Activated B cell treated with CpG ODN at 0.5 μM for 24 hours (primary cell): ENCODE results near the gene LIPA. TPM values are rescaled to one million over a fixed set of nuclear protein-coding genes. Genes with fewer than 3 reads are reported as not detected.
"Not testable (repeated sequence)": the region's sequence is repeated elsewhere in the genome, so short reads cannot be mapped to it uniquely, and the experiment has no call there.

Experiments used
- ATAC-seq: fragments of 200-7000 bp; cut with Tn5 transposase; one replicate; pipeline ENCODE4 v1.10.0; 2021; ENCODE audit warnings: low read depth, mild to moderate bottlenecking, moderate library complexity
- CTCF ChIA-PET: fragments of 350-600 bp; sonication (Branson Sonifier 250); formaldehyde crosslinking; loops from one replicate; lab custom pipeline; 2021; ENCODE audit warnings: antibody characterized with exemption; lab: Charles Lee
- POLR2A ChIA-PET: fragments of 350-600 bp; sonication (Branson Sonifier 250); formaldehyde crosslinking; loops from one replicate; lab custom pipeline; 2021; ENCODE audit warnings: antibody characterized with exemption; lab: Charles Lee
- DNase-seq: peaks from one replicate; pipeline ENCODE4 v3.0.0; 2022
- H3K27ac Mint-ChIP-seq: one replicate; pipeline ENCODE4 v1.8.0; 2020; ENCODE audit warnings: mixed read lengths
- H3K27me3 Mint-ChIP-seq: one replicate; pipeline ENCODE4 v1.8.0; 2021; ENCODE audit warnings: mixed read lengths
- H3K36me3 Mint-ChIP-seq: one replicate; pipeline ENCODE4 v1.8.0; 2021; ENCODE audit warnings: low read depth, mixed read lengths
- H3K4me1 Mint-ChIP-seq: one replicate; pipeline ENCODE4 v1.8.0; 2021; ENCODE audit warnings: mixed read lengths
- H3K4me3 Mint-ChIP-seq: one replicate; pipeline ENCODE4 v1.8.0; 2020; ENCODE audit warnings: mild to moderate bottlenecking, mixed read lengths
- H3K9me3 Mint-ChIP-seq: one replicate; pipeline ENCODE4 v1.8.0; 2020; ENCODE audit warnings: mixed read lengths
- intact Hi-C: fragments of 100-400 bp; cut with micrococcal nuclease; formaldehyde crosslinking; loops from one replicate; pipeline ENCODE4 v1.15.1; 2024
- total RNA-seq: library from RNA; stranded (reverse); gene quantifications from 2 replicates; pipeline ENCODE4 v1.2.3, GENCODE V29; 2022
- TF ChIP-seq, protein P1 (sequence below): fragments of 200-600 bp; IDR thresholded peaks from one replicate; pipeline ENCODE4 v1.8.0; 2022; ENCODE audit warnings: antibody characterized with exemption, mild to moderate bottlenecking

The LIPA gene
- total RNA-seq, 1 donor from 2014 or later, result 32.8 TPM

DNA sequence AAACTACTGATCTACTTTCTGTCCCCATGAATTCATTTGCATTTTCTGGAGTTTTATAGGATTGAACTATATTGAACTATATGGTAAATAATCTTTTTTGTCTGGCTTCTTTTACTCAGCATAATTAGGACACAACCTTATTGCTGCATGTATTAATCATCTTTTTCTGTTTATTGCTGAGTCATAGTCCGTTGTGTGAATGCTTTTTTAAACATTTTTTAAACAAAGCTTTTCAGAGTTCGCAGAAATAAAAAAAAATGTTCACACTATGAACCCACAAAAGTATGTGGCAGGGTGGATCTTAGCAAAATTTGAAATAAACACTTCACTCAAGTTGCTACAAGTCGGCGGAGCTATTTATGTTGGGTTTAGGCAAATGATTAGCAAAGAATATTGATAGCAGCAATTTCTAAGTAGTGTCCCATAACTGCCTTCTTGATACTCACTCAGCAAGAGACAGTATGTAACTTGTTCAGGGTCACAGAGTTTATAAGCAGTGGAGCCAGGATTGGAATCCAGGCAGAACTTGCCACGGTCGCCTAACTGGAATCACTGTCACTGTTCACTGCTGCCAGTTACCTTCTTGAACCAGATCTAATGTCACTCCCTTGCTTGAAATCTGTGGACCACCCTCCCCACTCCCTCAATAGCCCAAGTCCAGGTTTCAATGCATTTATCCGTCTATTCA is 50.1 kb downstream of the LIPA start:
- intact Hi-C loops, result no loop called here
- POLR2A ChIA-PET, result no interaction called here
- Mint-ChIP-seq H3K36me3 (no peaks in the 10 kb centered on the region), H3K27ac (no peak overlapping the region), H3K27me3 (peaks cover 7% of the 10 kb centered on the region), H3K4me1 (peaks cover 3% of the 10 kb centered on the region), H3K4me3 (no peak overlapping the region), H3K9me3 (no peaks in the 10 kb centered on the region)
- DNase-seq, result no peak
- TF ChIP-seq, protein P1, sequence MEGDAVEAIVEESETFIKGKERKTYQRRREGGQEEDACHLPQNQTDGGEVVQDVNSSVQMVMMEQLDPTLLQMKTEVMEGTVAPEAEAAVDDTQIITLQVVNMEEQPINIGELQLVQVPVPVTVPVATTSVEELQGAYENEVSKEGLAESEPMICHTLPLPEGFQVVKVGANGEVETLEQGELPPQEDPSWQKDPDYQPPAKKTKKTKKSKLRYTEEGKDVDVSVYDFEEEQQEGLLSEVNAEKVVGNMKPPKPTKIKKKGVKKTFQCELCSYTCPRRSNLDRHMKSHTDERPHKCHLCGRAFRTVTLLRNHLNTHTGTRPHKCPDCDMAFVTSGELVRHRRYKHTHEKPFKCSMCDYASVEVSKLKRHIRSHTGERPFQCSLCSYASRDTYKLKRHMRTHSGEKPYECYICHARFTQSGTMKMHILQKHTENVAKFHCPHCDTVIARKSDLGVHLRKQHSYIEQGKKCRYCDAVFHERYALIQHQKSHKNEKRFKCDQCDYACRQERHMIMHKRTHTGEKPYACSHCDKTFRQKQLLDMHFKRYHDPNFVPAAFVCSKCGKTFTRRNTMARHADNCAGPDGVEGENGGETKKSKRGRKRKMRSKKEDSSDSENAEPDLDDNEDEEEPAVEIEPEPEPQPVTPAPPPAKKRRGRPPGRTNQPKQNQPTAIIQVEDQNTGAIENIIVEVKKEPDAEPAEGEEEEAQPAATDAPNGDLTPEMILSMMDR, result no peak
- CTCF ChIA-PET, result interaction anchor here (0.6 to 1.5 kb wide), 3 partner anchors 16 to 267 kb away, joined by 3 to 4 read pairs (median 4); no protein-coding TSS in a partner anchor
- ATAC-seq, result no peak

DNA sequence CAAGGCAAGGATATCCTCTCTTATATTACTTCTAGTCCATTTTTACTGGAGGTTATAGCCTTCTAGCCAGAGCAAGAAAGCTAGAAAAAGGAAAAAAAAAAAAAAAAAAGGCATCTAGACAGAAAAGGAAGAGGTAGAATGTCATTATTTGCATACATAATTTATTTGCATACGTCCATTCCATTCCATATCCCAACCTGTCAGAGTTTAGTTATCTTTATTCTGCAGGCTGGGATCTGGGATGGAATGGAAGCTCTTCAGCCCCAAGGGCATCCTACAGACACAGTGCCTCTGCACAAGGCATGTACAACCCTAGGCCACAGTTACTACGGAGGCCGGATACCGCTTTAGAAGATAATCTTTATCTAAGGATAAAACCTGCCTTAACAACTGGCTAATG is 54.1 kb downstream of the LIPA start:
- ATAC-seq, result no peak
- intact Hi-C loops, result no loop called here

DNA sequence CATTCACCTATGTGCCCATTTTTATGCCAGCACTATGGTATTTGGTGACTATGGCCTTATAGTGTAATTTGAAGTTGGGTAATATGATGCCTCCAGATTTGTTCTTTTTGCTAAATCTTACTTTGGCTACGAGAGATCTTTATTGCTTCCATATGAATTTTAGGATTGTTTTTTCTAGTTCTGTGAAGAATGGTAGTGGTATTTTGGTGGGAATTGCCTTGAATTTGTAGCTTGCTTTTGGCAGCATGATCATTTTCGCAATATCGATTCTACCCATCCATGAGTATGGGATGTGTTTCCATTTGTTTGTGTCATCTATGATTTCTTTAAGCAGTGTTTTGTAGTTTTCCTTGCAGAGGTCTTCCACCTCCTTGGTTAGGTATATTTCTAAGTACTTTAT is 60.3 kb downstream of the LIPA start:
- POLR2A ChIA-PET, intact Hi-C loops, H3K27ac Mint-ChIP-seq, H3K4me1 Mint-ChIP-seq, ATAC-seq, H3K36me3 Mint-ChIP-seq, DNase-seq, H3K4me3 Mint-ChIP-seq, CTCF ChIA-PET, H3K9me3 Mint-ChIP-seq: not testable (repeated sequence)
- peaks cover 16% of the 10 kb centered on the region for H3K27me3 Mint-ChIP-seq

More for the DNA sequence above, 54.1 kb downstream of the LIPA start:
- peaks cover 7% of the 10 kb centered on the region for H3K27me3 Mint-ChIP-seq
- H3K9me3 Mint-ChIP-seq, result no peaks in the 10 kb centered on the region
- CTCF ChIA-PET, result interaction anchor here (1.0 kb wide), 1 partner anchor 168 kb away, joined by 3 read pairs; no protein-coding TSS in a partner anchor
- no peak for DNase-seq
- H3K36me3 Mint-ChIP-seq, result no peaks in the 10 kb centered on the region
- POLR2A ChIA-PET, result interaction anchor here (0.6 kb wide), 3 partner anchors 176 to 1750 kb away, joined by 3 to 5 read pairs (median 3); no protein-coding TSS in a partner anchor
- H3K4me1 Mint-ChIP-seq, result no peaks in the 10 kb centered on the region
- no peak overlapping the region for H3K4me3 Mint-ChIP-seq
- no peak overlapping the region for H3K27ac Mint-ChIP-seq
- TF ChIP-seq, protein P1, result no peak

DNA sequence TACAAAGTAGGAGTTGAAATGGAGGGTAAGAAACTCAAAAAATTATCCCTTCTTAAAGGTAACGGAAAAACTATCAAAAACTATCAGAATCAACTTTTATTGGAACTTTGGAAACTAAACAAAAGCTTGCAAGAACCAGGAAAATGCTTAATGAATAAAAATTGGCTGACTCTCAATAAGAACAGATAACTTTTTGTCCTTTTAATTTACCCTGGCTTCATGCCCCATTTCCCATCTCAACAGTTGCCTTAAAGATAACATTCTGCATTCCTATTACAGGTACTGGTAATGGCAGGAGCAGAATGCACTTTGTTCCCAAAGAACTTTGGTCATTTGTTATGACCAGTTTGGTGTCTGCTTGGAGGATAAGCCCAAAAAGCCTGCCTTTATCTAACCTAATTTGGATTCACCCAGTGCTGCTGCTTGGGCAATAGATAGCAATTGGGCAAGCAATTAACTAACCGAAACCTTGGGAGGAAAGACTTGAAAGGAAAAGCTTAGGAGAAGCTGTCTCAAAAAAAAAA is 62.3 kb downstream of the LIPA start:
- ATAC-seq, result no peak
- H3K36me3 Mint-ChIP-seq, result no peaks in the 10 kb centered on the region
- H3K4me3 Mint-ChIP-seq, result no peak overlapping the region
- TF ChIP-seq, protein P1, result no peak
- CTCF ChIA-PET, result interaction anchor here (0.6 kb wide), 1 partner anchor 44 kb away, joined by 5 read pairs; no protein-coding TSS in a partner anchor
- POLR2A ChIA-PET, result no interaction called here
- H3K27ac Mint-ChIP-seq, result no peak overlapping the region
- no peaks in the 10 kb centered on the region for H3K9me3 Mint-ChIP-seq
- intact Hi-C loops, result no loop called here
- peaks cover 11% of the 10 kb centered on the region for H3K4me1 Mint-ChIP-seq
- H3K27me3 Mint-ChIP-seq, result peaks cover 18% of the 10 kb centered on the region
- DNase-seq, result no peak

DNA sequence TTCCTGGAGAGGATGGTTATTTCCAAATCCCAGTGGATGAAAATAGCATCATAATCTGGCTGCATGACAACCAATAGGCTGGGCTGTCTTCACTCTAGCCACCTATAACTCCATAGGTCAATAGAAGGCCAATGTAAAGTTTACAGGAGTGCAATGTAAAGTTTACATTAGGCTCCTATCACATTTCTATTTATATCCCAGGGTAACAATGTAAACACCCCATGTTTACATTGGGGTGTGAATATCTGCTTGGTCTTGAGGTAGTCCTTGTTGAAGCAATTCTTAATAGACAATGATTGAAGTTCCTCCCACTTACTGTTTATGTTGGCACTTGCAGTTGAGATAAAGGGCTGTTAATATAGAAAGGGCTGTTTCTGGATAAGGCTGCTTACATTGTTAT is 65.9 kb downstream of the LIPA start:
- Mint-ChIP-seq H3K4me3 (no peak overlapping the region), H3K27me3 (peaks cover 12% of the 10 kb centered on the region), H3K36me3 (no peaks in the 10 kb centered on the region), H3K9me3 (no peaks in the 10 kb centered on the region), H3K4me1 (peaks cover 14% of the 10 kb centered on the region), H3K27ac (no peak overlapping the region)
- ATAC-seq (no peak), DNase-seq (no peak)
- ChIA-PET CTCF (interaction anchor here (1.3 kb wide), 1 partner anchor 156 kb away, joined by 4 read pairs; no protein-coding TSS in a partner anchor), POLR2A (no interaction called here)
- intact Hi-C loops, result no loop called here
- TF ChIP-seq, protein P1, result no peak
